GM18858 (cell line): ENCODE measurements around the gene PAPLN.

ENCODE experiments used
- ATAC-seq: cut with Tn5 transposase; IDR thresholded peaks from one replicate; pipeline ENCODE4 v1.9.1; 2021; ENCODE audit not compliant: unreplicated experiment

PAPLN gene

GRCh38 chr14:73258076-73258475 lies 20.8 kb downstream of the PAPLN start:
- no peak for ATAC-seq

GRCh38 chr14:73258845-73259611 lies 21.7 kb downstream of the PAPLN start:
- no peak for ATAC-seq

GRCh38 chr14:73259837-73260236 lies 22.5 kb downstream of the PAPLN start:
- ATAC-seq: no peak

- no peak for ATAC-seq
Observed at GRCh38 chr14:73260574-73260973, 23.3 kb downstream of the PAPLN start.

GRCh38 chr14:73261075-73261474 lies 23.8 kb downstream of the PAPLN start:
- no peak for ATAC-seq

DNA sequence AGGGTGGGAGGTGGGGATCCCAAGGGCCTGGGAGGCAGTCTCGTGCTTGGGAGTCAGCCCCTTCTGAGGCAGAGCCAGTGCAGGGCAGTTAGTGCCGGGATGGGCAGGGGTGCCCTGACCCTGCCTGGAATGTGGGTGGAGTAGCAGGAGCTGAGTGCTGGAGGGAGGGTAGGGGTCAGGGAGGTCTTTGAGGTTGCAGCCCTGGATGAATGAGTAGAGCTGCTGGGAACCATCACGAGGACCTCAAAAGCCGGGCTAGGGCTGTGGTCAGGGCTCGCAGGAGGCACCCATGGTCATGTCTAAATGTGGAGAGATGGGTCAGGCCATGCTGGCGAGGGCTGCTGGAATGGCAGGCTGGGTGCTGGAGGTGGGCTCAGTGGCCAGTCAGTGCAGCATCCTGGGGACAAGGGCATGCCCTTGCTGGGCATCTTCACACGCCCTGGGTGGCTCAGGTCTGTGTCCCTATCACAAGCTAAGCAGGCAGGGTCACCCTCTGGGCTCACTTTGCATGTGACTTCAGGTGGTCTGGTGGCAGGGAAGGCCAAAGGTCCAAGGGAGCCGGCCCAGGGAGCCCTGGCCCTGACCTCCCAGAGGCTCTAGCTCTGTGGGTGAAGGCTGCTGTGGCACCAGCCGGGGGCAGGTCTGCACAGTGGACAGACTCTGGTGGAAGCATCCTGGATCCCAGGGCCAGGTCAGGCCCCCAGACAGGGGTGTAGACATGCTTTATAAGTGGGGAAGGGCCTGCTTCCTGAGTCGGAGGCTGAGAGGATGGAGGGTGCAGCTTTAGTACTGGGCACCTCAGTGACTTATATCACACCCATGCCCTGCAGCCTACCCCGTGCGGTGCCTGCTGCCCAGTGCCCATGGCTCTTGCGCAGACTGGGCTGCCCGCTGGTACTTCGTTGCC lies 24.5 kb downstream of the PAPLN start:
- ATAC-seq: no peak

GRCh38 chr14:73262427-73263183 lies 25.3 kb downstream of the PAPLN start:
- no peak for ATAC-seq

DNA sequence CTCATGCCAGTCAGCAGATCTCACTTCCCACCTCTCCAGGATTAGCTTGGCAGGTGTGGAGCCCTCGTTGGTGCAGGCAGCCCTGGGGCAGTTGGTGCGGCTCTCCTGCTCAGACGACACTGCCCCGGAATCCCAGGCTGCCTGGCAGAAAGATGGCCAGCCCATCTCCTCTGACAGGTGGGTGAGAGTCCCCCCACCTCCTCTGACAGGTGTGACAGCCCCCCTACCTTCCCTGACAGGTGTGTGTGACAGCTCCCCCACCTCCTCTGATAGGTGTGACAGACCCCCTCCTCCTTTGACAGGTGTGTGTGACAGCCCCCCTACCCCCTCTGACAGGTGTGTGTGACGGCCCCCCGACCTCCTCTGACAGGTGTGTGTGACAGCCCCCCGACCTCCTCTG lies 26.3 kb downstream of the PAPLN start:
- no peak for ATAC-seq

- ATAC-seq: no peak
Observed at GRCh38 chr14:73264080-73264884, 27.0 kb downstream of the PAPLN start.

GRCh38 chr14:73264885-73265720 lies 27.8 kb downstream of the PAPLN start:
- no peak for ATAC-seq

- no peak for ATAC-seq
Observed at GRCh38 chr14:73265721-73266046, 28.4 kb downstream of the PAPLN start.

- ATAC-seq: no peak
Observed at GRCh38 chr14:73266317-73266716, 29.0 kb downstream of the PAPLN start.

DNA sequence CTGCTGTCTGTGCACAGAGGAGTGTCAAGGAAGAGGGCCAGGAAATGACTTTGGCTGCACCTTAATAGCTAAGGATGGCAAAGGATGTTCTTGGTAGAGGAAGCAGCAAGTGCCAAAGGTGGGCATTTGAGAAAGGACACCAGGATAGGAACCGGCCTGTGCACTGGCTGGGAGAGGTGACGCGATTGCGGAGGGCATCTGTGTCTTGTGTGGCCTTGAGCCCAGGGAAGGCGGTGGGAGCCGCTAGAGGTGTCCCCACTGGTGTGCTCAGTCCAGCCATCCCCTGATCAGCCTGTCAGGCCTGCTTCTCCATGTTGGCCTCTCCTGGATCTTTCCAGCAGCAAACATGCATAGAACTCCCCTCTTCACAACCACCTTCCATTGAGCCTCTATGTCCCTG lies 30.2 kb downstream of the PAPLN start:
- no peak for ATAC-seq

DNA sequence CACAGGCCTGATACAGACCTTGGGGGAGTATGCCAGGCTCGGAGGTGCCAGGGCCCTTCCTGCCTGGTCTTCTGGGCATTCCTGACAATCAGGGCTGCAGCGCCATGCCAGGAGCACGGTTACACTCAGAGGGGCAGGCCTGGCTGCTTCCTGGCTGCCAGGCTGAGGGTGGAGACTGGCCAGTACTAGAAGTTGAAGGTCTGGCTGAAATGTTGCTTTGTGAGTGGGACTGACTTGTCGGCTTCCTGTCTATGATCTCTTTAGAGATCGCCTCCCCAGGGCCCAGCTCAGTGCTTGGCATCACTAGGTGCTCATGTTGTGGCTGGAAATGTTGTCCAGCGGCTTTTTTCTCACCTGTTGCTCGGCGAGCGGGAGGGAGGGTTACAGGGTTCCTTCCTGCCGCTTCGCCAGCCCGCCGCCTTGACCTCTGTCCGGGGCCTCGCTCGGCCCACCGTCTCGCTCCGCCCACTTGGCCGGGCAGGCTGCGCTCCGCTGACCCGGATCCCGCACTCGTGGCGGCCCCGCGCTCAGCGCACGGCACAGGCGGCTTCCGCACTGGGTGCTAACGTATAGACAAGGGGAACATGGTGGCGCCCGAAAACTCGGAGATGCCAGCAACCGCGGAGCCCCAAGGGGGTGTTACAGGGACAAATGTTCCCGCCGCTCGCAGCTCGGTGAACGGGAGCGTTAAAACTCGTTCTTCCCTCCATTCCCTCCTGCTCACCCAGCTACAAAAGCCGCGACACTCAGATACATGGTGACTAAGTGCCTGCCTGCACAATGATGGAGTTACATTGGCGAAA lies 32.6 kb downstream of the PAPLN start:
- no peak for ATAC-seq

GRCh38 chr14:73272393-73272792 lies 35.1 kb downstream of the PAPLN start:
- ATAC-seq: no peak

DNA sequence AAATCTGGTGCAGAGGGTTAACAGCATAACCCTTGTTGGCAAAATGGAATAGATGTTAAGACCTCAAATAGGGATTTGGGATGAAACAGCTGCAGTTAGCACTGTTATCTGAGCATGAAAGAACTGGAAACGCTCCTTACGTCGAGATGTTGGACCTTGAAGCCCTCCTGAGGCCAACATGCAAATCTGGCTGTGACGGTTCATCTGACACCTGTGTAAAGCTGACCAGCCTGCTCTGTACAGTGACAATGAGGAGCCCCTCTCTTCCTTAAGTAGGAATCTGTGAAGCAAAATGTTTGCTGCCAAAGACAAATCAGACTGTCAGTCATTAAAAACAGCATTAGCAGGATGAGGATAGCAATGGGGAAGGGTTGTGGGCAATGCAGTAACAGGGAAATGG lies 36.5 kb downstream of the PAPLN start:
- no peak for ATAC-seq

DNA sequence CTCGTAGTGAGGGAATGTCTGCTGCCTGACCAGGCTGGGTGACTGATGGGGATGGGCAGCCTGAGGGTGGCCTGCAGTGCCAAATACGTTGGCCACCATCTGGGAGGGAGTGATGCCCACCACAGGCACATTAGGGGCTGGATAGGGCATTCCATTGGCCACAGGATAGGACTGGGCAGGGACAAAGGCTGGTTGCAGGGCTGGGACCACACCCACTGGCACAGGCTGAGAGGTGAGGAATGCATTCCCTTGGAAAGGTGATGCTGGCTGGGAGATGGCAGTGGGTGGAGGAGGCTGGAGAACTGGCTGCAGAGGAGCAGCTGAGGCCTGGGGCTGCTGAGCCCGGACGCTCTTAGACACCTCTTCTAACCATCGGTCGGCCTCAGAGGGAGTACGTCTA lies 39.5 kb downstream of the PAPLN start:
- no peak for ATAC-seq

DNA sequence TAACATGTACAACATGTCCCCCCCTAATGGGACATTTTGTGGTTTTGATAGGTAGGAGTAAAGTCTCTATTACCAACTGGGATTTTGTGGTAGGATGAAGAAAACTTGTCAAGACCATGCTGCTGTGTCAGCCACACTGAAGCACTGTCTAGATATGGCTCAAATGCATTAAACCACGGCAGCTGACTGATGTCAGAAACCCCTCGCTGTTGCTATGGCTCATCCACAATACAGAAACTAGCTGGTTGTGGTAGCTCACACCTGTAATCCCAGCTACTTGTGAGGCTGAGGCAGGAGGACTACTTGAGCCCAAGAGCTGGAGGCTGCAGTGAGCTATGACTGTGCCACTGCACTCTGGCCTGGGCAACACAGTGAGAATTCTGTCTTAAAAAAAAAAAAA lies 40.1 kb downstream of the PAPLN start:
- no peak for ATAC-seq

- no peak for ATAC-seq
Observed at GRCh38 chr14:73280903-73281302, 43.6 kb downstream of the PAPLN start.
